HG03025 (cell line): ENCODE measurements around the gene FBXO22.
"Not testable (repeated sequence)": the region's sequence is repeated elsewhere in the genome, so short reads cannot be mapped to it uniquely, and the experiment has no call there.

Experiments
- ATAC-seq: cut with Tn5 transposase; IDR thresholded peaks from one replicate; pipeline ENCODE4 v1.9.1; 2021; ENCODE audit warnings: mild to moderate bottlenecking, moderate library complexity; ENCODE audit not compliant: unreplicated experiment, low FRiP score

Gene FBXO22

DNA sequence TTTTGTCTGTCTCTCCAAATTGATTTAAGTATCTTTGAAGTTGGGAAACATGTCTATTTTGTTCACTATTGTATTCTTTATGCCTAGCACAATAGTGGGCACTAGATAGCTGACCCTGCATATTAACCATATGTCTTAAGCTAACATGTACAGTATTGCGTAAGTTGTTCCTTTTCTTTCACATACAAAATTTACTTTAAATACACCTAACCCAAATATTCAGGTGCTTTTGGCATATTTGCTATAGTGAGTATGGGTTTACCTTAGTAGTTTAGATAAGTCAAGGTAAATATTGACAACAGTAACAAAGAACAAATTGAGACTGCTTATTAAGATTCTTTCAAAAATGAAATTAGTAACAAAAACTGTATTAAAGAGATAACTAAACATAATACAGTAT lies 57.7 kb downstream of the FBXO22 start:
- ATAC-seq: no peak

DNA sequence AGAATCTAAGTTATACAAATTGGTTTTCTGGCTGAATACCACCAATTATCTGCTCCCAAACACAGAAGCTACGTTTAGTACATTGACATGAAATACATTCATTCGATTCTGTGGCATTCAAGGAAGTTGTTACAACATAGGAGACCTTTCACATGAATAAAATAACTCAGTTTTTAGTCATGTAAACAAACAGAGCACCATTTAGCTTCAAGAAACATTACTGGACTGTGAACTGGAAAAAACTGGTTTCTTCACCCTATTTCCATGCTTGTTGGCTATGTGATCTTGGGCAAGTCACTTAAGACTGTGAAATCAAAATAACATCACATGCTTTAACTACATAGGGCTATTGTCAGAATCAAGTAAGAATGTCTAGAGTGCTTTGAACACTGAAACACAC lies 62.4 kb downstream of the FBXO22 start:
- ATAC-seq: no peak

DNA sequence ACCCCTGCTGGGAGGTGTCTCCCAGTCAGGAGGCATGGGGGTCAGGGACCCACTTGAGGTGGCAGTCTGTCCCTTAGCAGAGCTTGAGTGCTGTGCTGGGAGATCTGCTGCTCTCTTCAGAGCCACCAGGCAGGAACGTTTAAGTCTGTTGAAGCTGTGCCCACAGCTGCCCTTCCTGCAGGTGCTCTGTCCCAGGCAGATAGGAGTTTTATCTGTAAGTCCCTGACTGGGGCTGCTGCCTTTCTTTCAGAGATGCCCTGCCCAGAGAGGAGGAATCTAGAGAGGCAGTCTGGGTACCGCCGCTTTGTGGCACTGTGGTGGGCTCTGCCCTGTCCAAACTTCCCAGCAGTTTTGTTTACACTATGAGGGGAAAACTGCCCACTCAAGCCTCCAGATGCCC lies 73.1 kb downstream of the FBXO22 start:
- not testable (repeated sequence) for ATAC-seq

DNA sequence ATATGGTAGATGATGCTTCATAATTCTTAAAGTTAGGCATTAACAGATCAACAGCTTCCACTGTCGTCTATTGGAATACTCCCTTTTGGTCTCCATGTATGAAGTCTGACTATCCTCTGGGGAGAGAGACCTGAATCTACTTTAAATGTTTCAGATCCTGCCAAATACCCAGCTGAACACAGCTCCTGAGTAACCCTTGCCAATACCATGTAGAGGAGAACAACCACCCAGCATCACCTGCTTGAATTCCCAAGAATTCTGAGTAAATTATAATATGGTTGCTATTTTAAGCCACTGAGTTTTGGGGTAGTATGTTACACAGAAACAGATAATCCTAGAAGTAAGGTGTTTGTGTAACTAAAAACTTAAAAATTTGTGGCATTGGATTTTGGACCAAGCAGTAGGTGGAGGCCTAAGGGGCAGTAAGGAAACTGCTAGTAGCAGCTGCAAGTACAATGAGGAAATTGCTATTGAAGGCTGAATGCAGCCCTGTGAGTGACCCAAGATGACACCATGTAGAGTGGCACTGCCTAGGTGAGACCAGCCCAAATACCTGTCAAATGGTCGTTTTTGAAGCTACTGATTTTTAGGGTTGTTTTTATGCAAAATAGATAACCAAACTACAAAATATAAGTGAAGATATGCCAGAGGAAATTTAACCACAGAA lies 77.6 kb downstream of the FBXO22 start:
- ATAC-seq: no peak

- no peak for ATAC-seq
These were observed 78.8 kb downstream of the FBXO22 start for GRCh38 chr15:75982468-75982867.

DNA sequence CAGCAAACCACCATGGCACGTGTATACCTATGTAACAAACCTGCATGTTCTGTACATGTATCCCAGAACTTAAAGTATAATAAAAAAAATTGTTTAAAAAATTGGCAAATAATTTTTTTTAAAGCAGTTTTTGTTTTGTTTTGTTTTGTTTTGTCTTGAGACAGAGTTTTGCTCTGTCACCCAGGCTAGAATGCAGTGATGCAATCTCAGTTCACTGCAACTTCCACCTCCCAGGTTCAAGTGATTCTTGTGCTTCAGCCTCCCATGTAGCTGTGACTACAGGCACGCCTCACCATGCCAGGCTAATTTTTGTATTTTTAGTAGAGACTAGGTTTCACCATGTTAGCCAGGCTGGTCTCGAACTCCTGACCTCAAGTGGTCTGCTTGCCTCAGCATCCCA lies 81.0 kb downstream of the FBXO22 start:
- not testable (repeated sequence) for ATAC-seq

- ATAC-seq: no peak
These were observed 82.3 kb downstream of the FBXO22 start for GRCh38 chr15:75985971-75986370.

DNA sequence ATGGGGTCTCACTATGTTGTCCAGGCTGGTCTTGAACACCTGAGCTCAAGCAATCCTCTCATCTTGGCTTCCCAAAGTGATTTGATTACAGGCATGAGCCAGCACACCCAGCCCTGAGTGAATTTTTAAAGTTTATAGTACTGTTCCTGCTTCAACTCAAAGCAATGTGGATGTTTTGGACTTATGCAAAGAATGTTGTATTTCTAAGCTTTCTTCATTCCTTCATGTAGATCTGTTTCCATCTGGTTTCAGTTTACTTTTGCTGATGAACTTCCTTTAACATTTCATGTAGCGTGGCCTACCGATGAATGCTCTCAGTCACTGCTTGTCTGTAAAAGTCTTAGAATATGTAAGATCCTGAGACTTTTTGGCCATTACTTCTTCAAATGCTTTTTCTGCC lies 85.4 kb downstream of the FBXO22 start:
- no peak for ATAC-seq

GRCh38 chr15:75989875-75990274 lies 86.2 kb downstream of the FBXO22 start:
- no peak for ATAC-seq
